ENCODE data around the gene GTPBP6.
"Not testable (repeated sequence)": the region's sequence is repeated elsewhere in the genome, so short reads cannot be mapped to it uniquely, and the experiment has no call there.

The GTPBP6 gene

DNA sequence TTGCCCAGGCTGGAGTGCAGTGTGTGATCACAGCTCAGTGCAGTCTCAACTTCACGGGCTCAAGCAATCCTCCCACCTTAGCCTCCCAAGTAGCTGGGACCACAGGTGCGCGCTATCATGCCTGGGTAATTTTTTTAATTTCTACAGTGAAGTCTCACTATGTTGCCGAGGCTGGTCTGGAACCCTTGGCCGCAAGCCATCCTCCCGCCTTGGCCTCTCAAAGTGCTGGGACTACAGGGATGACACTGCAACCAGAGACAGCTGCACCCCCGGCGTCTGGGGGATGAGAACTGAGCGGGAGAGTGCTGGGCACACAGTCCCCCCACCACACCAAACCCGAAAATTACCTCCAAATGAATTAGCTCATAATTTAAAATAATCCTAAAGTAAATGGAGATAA, 33.1 kb upstream of the GTPBP6 start:
- no peak overlapping the region for H3K4ac ChIP-seq (ENCODE audit: low read depth, low read length)
- no peaks in the 10 kb centered on the region for H3K27me3 ChIP-seq (ENCODE audit: insufficient read depth, low read length)
- no peak overlapping the region for H2BK12ac ChIP-seq (ENCODE audit: low read length)
- no peak overlapping the region for H2BK5ac ChIP-seq (ENCODE audit: low read depth, low read length, poor library complexity)
- H3K9ac ChIP-seq (ENCODE audit: low read length) = no peak overlapping the region
- no peak overlapping the region for H3K14ac ChIP-seq (ENCODE audit: low read length)
- peaks cover 4 to 7% of the 10 kb centered on the region in 2 experiments for H3K4me1 ChIP-seq (ENCODE audit: control insufficient read depth in 1 of 2, insufficient read depth in 2 of 2, low read length in 2 of 2)
- H2AK5ac ChIP-seq (ENCODE audit: low read length) = no peak overlapping the region
- H4K8ac ChIP-seq (ENCODE audit: low read depth, low read length) = no peak overlapping the region
- H3K23ac ChIP-seq (ENCODE audit: low read length) = no peak overlapping the region
- no peak for DNase-seq
- no peak overlapping the region for H4K12ac ChIP-seq (ENCODE audit: low read depth, low read length)
- H3K18ac ChIP-seq (ENCODE audit: low read length) = no peak overlapping the region
- no peak overlapping the region for H4K91ac ChIP-seq (ENCODE audit: low read depth, low read length)
- H3K79me2 ChIP-seq (ENCODE audit: control insufficient read depth, insufficient read depth, low read length, poor library complexity) = peaks cover 2% of the 10 kb centered on the region
- peaks cover 2% of the 10 kb centered on the region for H3K79me1 ChIP-seq (ENCODE audit: low read length)
- WGBS (ENCODE audit: extremely low coverage, insufficient coverage, insufficient read length) = no CpG with 5 or more reads among the region's 10 CpGs
- H3K4me2 ChIP-seq (ENCODE audit: low read length) = no peak overlapping the region
- no peak overlapping the region for H2BK120ac ChIP-seq (ENCODE audit: insufficient read depth, low read length, poor library complexity)
- no peaks in the 10 kb centered on the region for H3K9me3 ChIP-seq (ENCODE audit: insufficient read depth, low read depth, low read length)
- no peak overlapping the region for H3K4me3 ChIP-seq (ENCODE audit: low read depth, low read length)
- H3K36me3 ChIP-seq (ENCODE audit: control insufficient read depth in 1 of 2, insufficient read depth in 2 of 2, low read length in 2 of 2) = peaks cover 16 to 21% of the 10 kb centered on the region in 2 experiments
- H3K27ac ChIP-seq (ENCODE audit: low read depth, low read length) = no peak overlapping the region
- no peak overlapping the region for H2AFZ ChIP-seq (ENCODE audit: insufficient read depth, low read length, poor library complexity)

DNA sequence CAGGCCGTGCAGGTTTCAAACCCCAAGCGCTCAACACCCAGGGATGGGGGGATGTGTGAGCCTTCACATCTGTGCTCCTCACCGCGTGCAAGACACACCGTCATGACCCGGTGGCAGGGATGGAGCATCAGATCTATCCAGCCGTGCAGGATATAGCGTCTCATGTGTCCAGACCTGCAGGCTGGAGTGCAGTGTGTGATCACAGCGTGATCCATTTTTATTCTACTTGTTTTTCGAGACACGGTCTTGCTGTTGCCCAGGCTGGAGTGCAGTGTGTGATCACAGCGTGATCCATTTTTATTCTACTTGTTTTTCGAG, 32.7 kb upstream of the GTPBP6 start:
- not testable (repeated sequence) for H3K23ac ChIP-seq (ENCODE audit: low read length); H2AK5ac ChIP-seq (ENCODE audit: low read length); H2BK5ac ChIP-seq (ENCODE audit: low read depth, low read length, poor library complexity); H3K27me3 ChIP-seq (ENCODE audit: insufficient read depth, low read length); H3K27ac ChIP-seq (ENCODE audit: low read depth, low read length); H4K8ac ChIP-seq (ENCODE audit: low read depth, low read length); H3K9me3 ChIP-seq (ENCODE audit: insufficient read depth, low read depth, low read length); H3K4me1 ChIP-seq (ENCODE audit: control insufficient read depth in 1 of 2, insufficient read depth in 2 of 2, low read length in 2 of 2); H2AFZ ChIP-seq (ENCODE audit: insufficient read depth, low read length, poor library complexity); H3K79me2 ChIP-seq (ENCODE audit: control insufficient read depth, insufficient read depth, low read length, poor library complexity); H4K91ac ChIP-seq (ENCODE audit: low read depth, low read length); H3K79me1 ChIP-seq (ENCODE audit: low read length); H2BK12ac ChIP-seq (ENCODE audit: low read length); H4K12ac ChIP-seq (ENCODE audit: low read depth, low read length); H2BK120ac ChIP-seq (ENCODE audit: insufficient read depth, low read length, poor library complexity); H3K4me3 ChIP-seq (ENCODE audit: low read depth, low read length); H3K4ac ChIP-seq (ENCODE audit: low read depth, low read length); H3K18ac ChIP-seq (ENCODE audit: low read length); H3K4me2 ChIP-seq (ENCODE audit: low read length); DNase-seq; H3K9ac ChIP-seq (ENCODE audit: low read length); H3K14ac ChIP-seq (ENCODE audit: low read length)
- H3K36me3 ChIP-seq (ENCODE audit: control insufficient read depth in 1 of 2, insufficient read depth in 2 of 2, low read length in 2 of 2) = peaks cover 19 to 25% of the 10 kb centered on the region in 2 experiments
- WGBS (ENCODE audit: extremely low coverage, insufficient coverage, insufficient read length) = no CpG with 5 or more reads among the region's 13 CpGs

GRCh38 chrX:350534-351323, 32.1 kb upstream of the GTPBP6 start:
- no peak overlapping the region for H3K18ac ChIP-seq (ENCODE audit: low read length)
- H3K9me3 ChIP-seq (ENCODE audit: insufficient read depth, low read depth, low read length) = no peaks in the 10 kb centered on the region
- no peak overlapping the region for H2BK5ac ChIP-seq (ENCODE audit: low read depth, low read length, poor library complexity)
- no peak for DNase-seq
- H3K14ac ChIP-seq (ENCODE audit: low read length) = no peak overlapping the region
- no CpG with 5 or more reads among the region's 61 CpGs for WGBS (ENCODE audit: extremely low coverage, insufficient coverage, insufficient read length)
- H4K91ac ChIP-seq (ENCODE audit: low read depth, low read length) = no peak overlapping the region
- H3K27me3 ChIP-seq (ENCODE audit: insufficient read depth, low read length) = no peaks in the 10 kb centered on the region
- no peak overlapping the region for H3K4ac ChIP-seq (ENCODE audit: low read depth, low read length)
- H2AK5ac ChIP-seq (ENCODE audit: low read length) = no peak overlapping the region
- H3K4me2 ChIP-seq (ENCODE audit: low read length) = no peak overlapping the region
- peaks cover 2% of the 10 kb centered on the region for H3K79me2 ChIP-seq (ENCODE audit: control insufficient read depth, insufficient read depth, low read length, poor library complexity)
- no peak overlapping the region for H2BK12ac ChIP-seq (ENCODE audit: low read length)
- H3K4me1 ChIP-seq (ENCODE audit: control insufficient read depth in 1 of 2, insufficient read depth in 2 of 2, low read length in 2 of 2) = peaks cover 4 to 7% of the 10 kb centered on the region in 2 experiments
- H3K4me3 ChIP-seq (ENCODE audit: low read depth, low read length) = no peak overlapping the region
- no peak overlapping the region for H3K23ac ChIP-seq (ENCODE audit: low read length)
- H3K9ac ChIP-seq (ENCODE audit: low read length) = no peak overlapping the region
- no peak overlapping the region for H4K12ac ChIP-seq (ENCODE audit: low read depth, low read length)
- H3K36me3 ChIP-seq (ENCODE audit: control insufficient read depth in 1 of 2, insufficient read depth in 2 of 2, low read length in 2 of 2) = peaks cover 19 to 27% of the 10 kb centered on the region in 2 experiments
- H3K27ac ChIP-seq (ENCODE audit: low read depth, low read length) = no peak overlapping the region
- no peak overlapping the region for H4K8ac ChIP-seq (ENCODE audit: low read depth, low read length)
- H2BK120ac ChIP-seq (ENCODE audit: insufficient read depth, low read length, poor library complexity) = no peak overlapping the region
- H2AFZ ChIP-seq (ENCODE audit: insufficient read depth, low read length, poor library complexity) = no peak overlapping the region
- H3K79me1 ChIP-seq (ENCODE audit: low read length) = peaks cover 2% of the 10 kb centered on the region

DNA sequence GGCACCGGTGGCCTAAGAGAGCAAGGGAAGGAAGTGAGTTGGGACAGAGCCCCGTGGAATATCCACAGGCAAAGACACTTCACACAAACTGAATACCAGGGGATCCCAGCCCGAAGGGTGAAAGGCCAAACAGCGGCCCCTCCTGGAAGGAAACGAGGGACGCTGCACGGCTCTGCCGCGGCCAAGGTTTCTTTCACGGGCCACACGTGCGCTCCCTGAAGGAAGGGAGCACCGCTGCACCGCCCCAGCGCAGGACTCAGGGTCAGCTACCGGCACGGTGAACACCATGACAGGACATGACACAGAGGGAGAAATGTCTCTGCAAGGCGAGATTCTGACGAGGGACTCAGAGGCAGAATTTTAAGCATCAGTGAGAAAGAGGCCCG, 31.5 kb upstream of the GTPBP6 start:
- no peak for DNase-seq
- H3K36me3 ChIP-seq (ENCODE audit: control insufficient read depth in 1 of 2, insufficient read depth in 2 of 2, low read length in 2 of 2) = peaks cover 23 to 31% of the 10 kb centered on the region in 2 experiments
- H3K27ac ChIP-seq (ENCODE audit: low read depth, low read length) = no peak overlapping the region
- no peak overlapping the region for H2BK120ac ChIP-seq (ENCODE audit: insufficient read depth, low read length, poor library complexity)
- H2AFZ ChIP-seq (ENCODE audit: insufficient read depth, low read length, poor library complexity) = no peak overlapping the region
- no peak overlapping the region for H2BK5ac ChIP-seq (ENCODE audit: low read depth, low read length, poor library complexity)
- no peaks in the 10 kb centered on the region for H3K27me3 ChIP-seq (ENCODE audit: insufficient read depth, low read length)
- peaks cover 4 to 7% of the 10 kb centered on the region in 2 experiments for H3K4me1 ChIP-seq (ENCODE audit: control insufficient read depth in 1 of 2, insufficient read depth in 2 of 2, low read length in 2 of 2)
- no CpG with 5 or more reads among the region's 20 CpGs for WGBS (ENCODE audit: extremely low coverage, insufficient coverage, insufficient read length)
- no peak overlapping the region for H3K18ac ChIP-seq (ENCODE audit: low read length)
- peaks cover 2% of the 10 kb centered on the region for H3K79me2 ChIP-seq (ENCODE audit: control insufficient read depth, insufficient read depth, low read length, poor library complexity)
- no peaks in the 10 kb centered on the region for H3K9me3 ChIP-seq (ENCODE audit: insufficient read depth, low read depth, low read length)
- H3K4me3 ChIP-seq (ENCODE audit: low read depth, low read length) = no peak overlapping the region
- no peak overlapping the region for H3K23ac ChIP-seq (ENCODE audit: low read length)
- no peak overlapping the region for H4K8ac ChIP-seq (ENCODE audit: low read depth, low read length)
- H3K9ac ChIP-seq (ENCODE audit: low read length) = no peak overlapping the region
- no peak overlapping the region for H4K12ac ChIP-seq (ENCODE audit: low read depth, low read length)
- H4K91ac ChIP-seq (ENCODE audit: low read depth, low read length) = no peak overlapping the region
- no peak overlapping the region for H2BK12ac ChIP-seq (ENCODE audit: low read length)
- peaks cover 2% of the 10 kb centered on the region for H3K79me1 ChIP-seq (ENCODE audit: low read length)
- H3K14ac ChIP-seq (ENCODE audit: low read length) = no peak overlapping the region
- no peak overlapping the region for H3K4ac ChIP-seq (ENCODE audit: low read depth, low read length)
- H3K4me2 ChIP-seq (ENCODE audit: low read length) = no peak overlapping the region
- no peak overlapping the region for H2AK5ac ChIP-seq (ENCODE audit: low read length)
